ENCODE results near the gene TACC2.

TACC2 gene

DNA sequence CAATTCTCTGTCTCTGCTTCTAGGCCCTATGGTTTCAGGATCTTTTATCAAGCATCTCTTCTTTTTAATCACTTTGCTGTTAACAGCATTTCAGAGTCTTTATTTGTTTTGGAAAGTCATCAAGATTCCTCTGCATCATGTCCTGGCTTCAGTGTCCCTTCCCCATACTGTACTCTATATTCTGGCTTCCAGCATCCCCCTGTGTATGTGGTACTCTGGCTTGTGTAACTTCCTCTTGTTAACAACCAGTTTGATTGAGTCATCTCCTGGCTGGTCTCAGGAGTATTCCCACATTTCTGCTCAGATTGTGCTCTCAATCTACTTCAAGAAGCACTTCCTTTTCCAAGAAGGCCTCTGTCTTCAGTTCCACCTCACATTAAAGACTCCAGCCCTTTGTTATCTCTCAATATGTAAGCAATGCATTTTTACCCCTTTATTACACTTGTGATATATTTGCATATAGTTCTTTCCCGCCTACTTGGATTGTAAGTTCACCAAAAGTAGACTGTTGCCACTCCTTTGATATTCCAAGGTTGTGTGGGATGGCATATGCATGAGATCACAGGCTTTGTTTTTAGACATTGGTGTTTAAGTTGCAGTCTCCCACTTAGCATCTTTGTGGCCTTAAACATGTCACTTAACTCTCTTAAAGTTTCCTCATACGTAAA lies 46.1 kb upstream of the TACC2 start:
- TF ChIP-seq EZH2 (IDR thresholded peaks at IDR 0.05; ENCODE audit: borderline replicate concordance, low read length): no peak
- TF ChIP-seq, protein P1, sequence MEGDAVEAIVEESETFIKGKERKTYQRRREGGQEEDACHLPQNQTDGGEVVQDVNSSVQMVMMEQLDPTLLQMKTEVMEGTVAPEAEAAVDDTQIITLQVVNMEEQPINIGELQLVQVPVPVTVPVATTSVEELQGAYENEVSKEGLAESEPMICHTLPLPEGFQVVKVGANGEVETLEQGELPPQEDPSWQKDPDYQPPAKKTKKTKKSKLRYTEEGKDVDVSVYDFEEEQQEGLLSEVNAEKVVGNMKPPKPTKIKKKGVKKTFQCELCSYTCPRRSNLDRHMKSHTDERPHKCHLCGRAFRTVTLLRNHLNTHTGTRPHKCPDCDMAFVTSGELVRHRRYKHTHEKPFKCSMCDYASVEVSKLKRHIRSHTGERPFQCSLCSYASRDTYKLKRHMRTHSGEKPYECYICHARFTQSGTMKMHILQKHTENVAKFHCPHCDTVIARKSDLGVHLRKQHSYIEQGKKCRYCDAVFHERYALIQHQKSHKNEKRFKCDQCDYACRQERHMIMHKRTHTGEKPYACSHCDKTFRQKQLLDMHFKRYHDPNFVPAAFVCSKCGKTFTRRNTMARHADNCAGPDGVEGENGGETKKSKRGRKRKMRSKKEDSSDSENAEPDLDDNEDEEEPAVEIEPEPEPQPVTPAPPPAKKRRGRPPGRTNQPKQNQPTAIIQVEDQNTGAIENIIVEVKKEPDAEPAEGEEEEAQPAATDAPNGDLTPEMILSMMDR (IDR thresholded peaks at IDR 0.05; ENCODE audit: low read length): no peak
- no peaks in the 10 kb centered on the region for H3K36me3 ChIP-seq (ENCODE audit: insufficient read depth, low read length)
- no peak overlapping the region for H3K9ac ChIP-seq (ENCODE audit: low read length)
- no peak overlapping the region for H3K4me2 ChIP-seq (ENCODE audit: low read length)
- no peaks in the 10 kb centered on the region for H3K9me3 ChIP-seq (ENCODE audit: low read length)
- H2AFZ ChIP-seq (ENCODE audit: low read length): no peak overlapping the region
- no peaks in the 10 kb centered on the region for H3K27me3 ChIP-seq (ENCODE audit: insufficient read depth, low read length)
- H4K20me1 ChIP-seq (ENCODE audit: insufficient read depth, low read length): no peaks in the 10 kb centered on the region
- no peak overlapping the region for H3K4me3 ChIP-seq (ENCODE audit: low read depth, low read length, poor library complexity, severe bottlenecking)
- H3K79me2 ChIP-seq (ENCODE audit: insufficient read depth, low read length): no peaks in the 10 kb centered on the region
- H3F3A ChIP-seq (ENCODE audit: insufficient read depth, low read length): no peaks in the 10 kb centered on the region
- H3K4me1 ChIP-seq (ENCODE audit: insufficient read depth, low read length, severe bottlenecking): no peaks in the 10 kb centered on the region
- no peak overlapping the region for H3K27ac ChIP-seq (ENCODE audit: low read depth, low read length, poor library complexity, severe bottlenecking)
- H3K9me2 ChIP-seq (ENCODE audit: low read depth, low read length): no peaks in the 10 kb centered on the region

GRCh38 chr10:121947343-121948330 lies 41.3 kb upstream of the TACC2 start:
- H3K4me3 ChIP-seq (ENCODE audit: low read depth, low read length, poor library complexity, severe bottlenecking): no peak overlapping the region
- no peaks in the 10 kb centered on the region for H3K79me2 ChIP-seq (ENCODE audit: insufficient read depth, low read length)
- no peaks in the 10 kb centered on the region for H3K36me3 ChIP-seq (ENCODE audit: insufficient read depth, low read length)
- H3K4me2 ChIP-seq (ENCODE audit: low read length): no peak overlapping the region
- TF ChIP-seq, protein P1 (IDR thresholded peaks at IDR 0.05; ENCODE audit: low read length): no peak
- no peak for TF ChIP-seq EZH2 (IDR thresholded peaks at IDR 0.05; ENCODE audit: borderline replicate concordance, low read length)
- no peaks in the 10 kb centered on the region for H3K4me1 ChIP-seq (ENCODE audit: insufficient read depth, low read length, severe bottlenecking)
- H3F3A ChIP-seq (ENCODE audit: insufficient read depth, low read length): no peaks in the 10 kb centered on the region
- no peak overlapping the region for H2AFZ ChIP-seq (ENCODE audit: low read length)
- no peaks in the 10 kb centered on the region for H3K9me2 ChIP-seq (ENCODE audit: low read depth, low read length)
- H3K27ac ChIP-seq (ENCODE audit: low read depth, low read length, poor library complexity, severe bottlenecking): no peak overlapping the region
- H3K9ac ChIP-seq (ENCODE audit: low read length): no peak overlapping the region
- no peaks in the 10 kb centered on the region for H3K9me3 ChIP-seq (ENCODE audit: low read length)
- no peaks in the 10 kb centered on the region for H3K27me3 ChIP-seq (ENCODE audit: insufficient read depth, low read length)
- H4K20me1 ChIP-seq (ENCODE audit: insufficient read depth, low read length): no peaks in the 10 kb centered on the region

DNA sequence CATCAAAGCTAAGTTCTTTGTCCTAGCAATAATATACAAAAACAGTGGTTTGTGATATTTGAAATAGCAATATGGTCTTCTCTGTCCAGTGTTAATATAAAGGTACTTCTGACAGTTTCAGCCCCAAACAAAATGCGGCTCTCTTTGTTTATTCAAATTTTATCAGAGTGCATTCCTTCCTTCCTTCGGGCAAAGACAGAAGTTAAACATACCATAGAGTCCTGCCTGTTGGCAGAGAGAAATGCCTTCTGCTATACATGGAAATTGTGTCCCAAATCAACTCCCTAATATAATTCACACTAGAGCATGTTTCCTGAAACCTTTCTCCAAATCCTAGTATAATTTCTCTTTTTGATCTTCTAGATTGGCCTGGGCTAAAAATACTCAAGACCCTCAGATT lies 39.9 kb upstream of the TACC2 start:
- Histone ChIP-seq H3K4me3 (ENCODE audit: low read depth, low read length, poor library complexity, severe bottlenecking) (no peak overlapping the region), H3K27ac (ENCODE audit: low read depth, low read length, poor library complexity, severe bottlenecking) (no peak overlapping the region), H3K9me3 (ENCODE audit: low read length) (no peaks in the 10 kb centered on the region), H3K79me2 (ENCODE audit: insufficient read depth, low read length) (no peaks in the 10 kb centered on the region), H2AFZ (ENCODE audit: low read length) (no peak overlapping the region), H3K9ac (ENCODE audit: low read length) (no peak overlapping the region), H3K4me1 (ENCODE audit: insufficient read depth, low read length, severe bottlenecking) (no peaks in the 10 kb centered on the region), H4K20me1 (ENCODE audit: insufficient read depth, low read length) (no peaks in the 10 kb centered on the region), H3F3A (ENCODE audit: insufficient read depth, low read length) (no peaks in the 10 kb centered on the region), H3K9me2 (ENCODE audit: low read depth, low read length) (no peaks in the 10 kb centered on the region), H3K36me3 (ENCODE audit: insufficient read depth, low read length) (no peaks in the 10 kb centered on the region), H3K4me2 (ENCODE audit: low read length) (no peak overlapping the region), H3K27me3 (ENCODE audit: insufficient read depth, low read length) (no peaks in the 10 kb centered on the region)
- no peak for TF ChIP-seq EZH2 (IDR thresholded peaks at IDR 0.05; ENCODE audit: borderline replicate concordance, low read length)
- TF ChIP-seq, protein P1 (IDR thresholded peaks at IDR 0.05; ENCODE audit: low read length): no peak
